GM18907 (cell line): ENCODE data around the gene PHF24.
"Not testable (repeated sequence)": the region's sequence is repeated elsewhere in the genome, so short reads cannot be mapped to it uniquely, and the experiment has no call there.

ENCODE experiments used
- ATAC-seq: cut with Tn5 transposase; IDR thresholded peaks from one replicate; pipeline ENCODE4 v1.9.1; 2021; ENCODE audit warnings: mild to moderate bottlenecking, moderate library complexity; ENCODE audit not compliant: unreplicated experiment

PHF24 gene

DNA sequence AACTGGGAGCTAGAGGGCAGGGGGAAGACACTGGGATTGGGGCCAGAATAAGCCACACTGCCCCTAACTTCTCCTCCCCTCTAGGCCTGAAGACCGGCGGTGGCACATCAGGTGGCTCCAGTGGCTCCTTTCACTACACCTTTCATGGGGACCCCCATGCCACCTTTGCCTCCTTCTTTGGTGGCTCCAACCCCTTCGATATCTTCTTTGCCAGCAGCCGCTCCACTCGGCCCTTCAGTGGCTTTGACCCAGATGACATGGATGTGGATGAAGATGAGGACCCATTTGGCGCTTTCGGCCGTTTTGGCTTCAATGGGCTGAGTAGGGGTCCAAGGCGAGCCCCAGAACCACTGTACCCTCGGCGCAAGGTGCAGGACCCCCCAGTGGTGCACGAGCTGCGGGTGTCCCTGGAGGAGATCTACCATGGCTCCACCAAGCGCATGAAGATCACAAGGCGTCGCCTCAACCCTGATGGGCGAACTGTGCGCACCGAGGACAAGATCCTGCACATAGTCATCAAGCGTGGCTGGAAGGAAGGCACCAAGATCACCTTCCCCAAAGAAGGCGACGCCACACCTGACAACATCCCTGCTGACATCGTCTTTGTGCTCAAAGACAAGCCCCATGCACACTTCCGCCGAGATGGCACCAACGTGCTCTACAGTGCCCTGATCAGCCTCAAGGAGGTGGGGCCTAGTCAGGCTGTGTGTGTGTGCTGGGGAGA is 38.3 kb downstream of the PHF24 start:
- ATAC-seq, result no peak

DNA sequence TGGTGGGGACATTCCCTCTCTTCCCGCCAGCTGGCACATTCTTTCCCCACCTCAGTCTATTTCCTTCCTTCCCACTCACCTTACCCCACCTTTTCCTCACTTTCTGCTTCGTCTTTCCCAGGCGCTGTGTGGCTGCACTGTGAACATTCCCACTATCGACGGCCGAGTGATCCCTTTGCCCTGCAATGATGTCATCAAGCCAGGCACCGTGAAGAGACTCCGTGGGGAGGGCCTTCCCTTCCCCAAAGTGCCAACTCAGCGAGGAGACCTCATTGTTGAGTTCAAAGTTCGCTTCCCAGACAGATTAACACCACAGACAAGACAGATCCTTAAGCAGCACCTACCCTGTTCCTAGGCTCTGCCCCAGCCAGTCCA is 38.8 kb downstream of the PHF24 start:
- no peak for ATAC-seq

DNA sequence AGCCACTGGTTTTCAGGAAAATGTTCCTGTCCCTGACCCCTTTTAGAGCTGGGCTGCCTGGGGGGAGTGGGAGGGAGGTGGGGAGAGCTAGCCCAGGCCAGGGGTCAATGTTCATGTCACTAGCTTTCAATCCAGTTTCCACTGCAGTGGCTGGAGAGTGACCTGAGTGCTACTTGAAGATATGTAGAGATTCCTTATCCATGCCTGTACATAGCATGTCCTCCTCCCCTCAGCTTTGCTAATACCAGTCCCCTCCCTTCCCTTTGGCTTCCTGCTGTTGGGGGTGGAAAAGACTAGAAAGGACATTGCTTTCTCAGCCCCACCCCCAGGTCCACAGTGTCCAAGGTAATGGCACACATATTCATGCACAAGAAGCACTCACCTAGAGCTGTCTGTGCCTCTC is 39.3 kb downstream of the PHF24 start:
- ATAC-seq, result no peak

DNA sequence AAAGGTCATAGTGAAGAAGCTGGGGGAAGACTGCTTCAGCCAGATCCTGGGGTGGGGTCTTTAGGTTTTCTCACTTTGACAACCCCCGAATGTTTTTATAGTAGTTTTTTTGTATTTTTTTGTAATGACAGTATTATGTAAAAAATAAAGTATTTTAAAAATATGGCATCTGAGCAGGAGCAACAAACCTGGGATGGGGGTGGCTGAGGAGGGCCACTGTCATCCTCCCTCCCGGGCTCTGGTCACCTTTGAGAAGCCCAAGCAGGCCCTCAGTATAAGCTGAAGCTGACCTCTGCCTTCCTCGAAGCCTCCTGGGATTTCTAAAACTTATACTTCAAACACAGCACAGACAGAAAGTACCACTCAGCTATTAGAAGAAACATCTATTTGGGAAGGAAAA is 40.2 kb downstream of the PHF24 start:
- ATAC-seq, result no peak

DNA sequence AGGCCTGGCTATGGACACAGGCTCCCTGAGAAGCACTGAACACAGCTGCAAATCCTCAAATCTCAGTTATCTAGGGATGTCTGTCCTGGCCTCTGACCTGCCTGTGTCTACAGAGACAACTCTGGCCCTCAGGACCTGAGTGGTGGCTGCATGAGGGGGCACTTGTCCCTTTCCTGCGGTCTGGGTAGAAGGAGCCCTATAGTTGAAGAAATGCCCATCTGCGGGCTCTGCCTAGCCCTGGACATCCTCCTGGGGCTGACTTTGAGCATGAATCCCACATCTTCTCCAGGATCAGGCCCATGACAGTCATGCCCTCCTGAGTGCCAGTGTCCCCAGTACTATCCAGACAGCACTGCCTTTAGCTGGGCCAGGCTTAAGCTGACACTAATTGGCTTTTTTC is 41.5 kb downstream of the PHF24 start:
- no peak for ATAC-seq

DNA sequence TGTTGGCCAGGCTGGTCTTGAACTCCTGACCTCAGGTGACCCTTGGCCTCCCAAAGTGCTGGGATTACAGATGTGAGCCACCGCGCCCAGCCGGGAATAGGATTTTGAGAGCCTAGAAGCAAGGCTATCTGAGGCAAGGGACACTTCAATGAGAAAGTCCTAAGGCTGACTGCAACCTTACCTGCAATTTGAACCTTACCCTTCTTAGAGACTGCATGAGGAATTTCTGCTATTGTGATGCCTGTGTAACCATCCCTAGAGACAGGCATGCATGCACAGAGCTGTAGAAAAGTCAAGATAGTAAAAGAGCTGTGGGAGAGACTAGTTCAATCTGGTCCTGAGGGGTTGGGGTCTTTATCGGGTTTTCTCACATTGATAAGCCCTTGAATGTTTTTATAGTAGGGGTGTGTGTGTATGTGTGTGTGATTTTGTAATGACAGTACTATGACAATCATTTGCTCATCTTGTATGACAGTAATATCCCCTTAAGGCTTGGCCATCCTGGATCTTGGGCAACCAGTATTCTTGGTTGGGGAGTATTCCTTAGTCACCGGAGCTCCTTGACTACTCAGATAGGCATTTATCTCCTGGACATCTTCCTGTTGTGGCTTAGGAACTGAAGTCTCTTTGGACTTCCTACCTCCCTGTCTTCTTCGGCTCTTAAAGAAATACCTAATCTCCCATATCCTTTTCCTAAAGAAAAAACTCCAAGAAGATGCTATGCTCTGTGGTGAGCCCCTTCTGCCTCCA is 42.6 kb downstream of the PHF24 start:
- ATAC-seq, result no peak

DNA sequence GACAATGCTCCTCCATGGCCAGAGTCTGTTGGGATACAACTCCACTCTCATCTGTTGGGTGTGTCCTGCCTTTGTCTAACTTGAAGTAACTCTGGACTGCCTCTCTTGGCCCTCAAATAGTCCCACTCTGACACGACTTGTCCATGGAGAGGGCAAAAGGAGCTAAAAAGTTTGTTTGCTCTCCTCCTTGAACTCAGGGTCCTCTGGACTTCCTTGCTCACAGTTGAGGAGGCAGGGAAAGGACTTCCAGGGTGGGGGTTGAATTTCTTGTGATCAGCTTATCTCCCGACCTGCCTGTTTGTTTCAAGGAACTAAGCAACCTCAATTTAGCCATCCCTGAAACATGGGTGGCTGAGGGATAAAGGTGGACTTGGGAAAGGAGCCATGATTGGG is 43.2 kb downstream of the PHF24 start:
- no peak for ATAC-seq

DNA sequence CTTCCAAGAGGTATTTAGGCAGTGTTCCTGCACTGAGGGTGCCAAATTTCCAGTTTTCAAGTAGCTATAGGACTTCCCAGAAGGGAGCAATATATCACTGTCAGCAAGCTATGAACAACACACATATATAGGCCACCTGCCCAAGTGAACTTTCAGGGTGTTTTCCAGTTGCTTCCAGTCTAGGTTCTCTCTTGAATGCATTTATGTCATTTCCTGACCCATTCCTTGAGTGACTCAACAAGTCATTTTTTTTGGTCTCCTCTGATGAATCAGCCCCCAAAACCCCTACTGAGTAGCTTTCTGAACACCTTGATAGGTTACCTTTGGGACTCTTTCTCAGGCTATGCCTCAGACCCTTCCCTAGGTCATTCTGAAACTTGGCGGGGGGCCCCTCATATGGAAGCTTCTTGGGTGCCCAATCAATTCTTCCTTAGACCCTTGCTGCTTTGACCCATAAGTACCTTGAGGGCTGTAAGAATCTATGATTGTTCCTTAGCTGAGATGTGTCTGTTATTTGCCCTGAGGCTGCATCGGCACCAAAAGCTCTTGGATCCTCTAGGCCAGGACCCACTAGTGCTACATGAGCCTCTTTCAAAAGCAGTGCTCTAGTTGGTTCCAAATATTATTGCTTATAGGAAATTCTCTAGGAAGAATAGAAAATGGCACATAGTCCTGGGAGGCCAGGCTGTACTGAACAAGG is 43.9 kb downstream of the PHF24 start:
- ATAC-seq, result no peak

DNA sequence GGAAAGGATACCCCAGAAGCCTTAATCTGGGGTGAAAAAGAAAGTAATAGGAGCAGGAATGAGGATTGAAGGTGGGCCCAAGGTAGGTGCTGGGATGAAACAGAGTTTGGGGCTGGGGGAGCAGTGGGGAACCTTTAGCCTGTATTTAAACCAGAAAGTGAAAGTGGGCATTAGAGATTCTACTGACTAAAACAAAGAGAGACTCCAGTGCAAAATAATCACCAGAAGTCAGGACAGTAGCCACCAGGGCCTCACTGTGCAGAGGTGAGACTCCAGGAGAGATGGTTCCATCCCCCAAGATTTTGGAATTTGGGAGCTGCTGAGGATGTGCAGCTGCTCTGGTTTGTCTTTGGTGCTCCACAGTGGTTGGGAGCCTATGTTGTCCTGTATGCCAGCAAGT is 44.5 kb downstream of the PHF24 start:
- ATAC-seq, result no peak

DNA sequence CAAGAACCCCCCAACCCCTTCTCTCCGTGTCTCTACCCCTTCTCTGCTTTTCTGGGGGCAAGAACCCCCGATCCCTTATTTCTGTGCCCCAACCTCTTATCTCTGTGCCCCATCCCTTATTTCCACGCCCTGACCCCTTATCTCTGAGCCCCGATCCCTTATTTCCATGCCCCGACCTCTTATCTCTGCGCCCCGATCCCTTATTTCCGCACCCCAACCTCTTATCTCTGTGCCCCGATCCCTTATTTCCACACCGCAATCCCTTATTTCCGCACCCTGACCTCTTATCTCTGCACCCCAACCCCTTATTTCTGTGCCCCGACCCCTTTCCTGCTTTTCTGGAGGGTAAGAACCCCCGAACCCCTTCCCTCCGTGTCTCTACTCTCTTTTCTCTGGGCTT is 46.2 kb downstream of the PHF24 start:
- ATAC-seq, result not testable (repeated sequence)

DNA sequence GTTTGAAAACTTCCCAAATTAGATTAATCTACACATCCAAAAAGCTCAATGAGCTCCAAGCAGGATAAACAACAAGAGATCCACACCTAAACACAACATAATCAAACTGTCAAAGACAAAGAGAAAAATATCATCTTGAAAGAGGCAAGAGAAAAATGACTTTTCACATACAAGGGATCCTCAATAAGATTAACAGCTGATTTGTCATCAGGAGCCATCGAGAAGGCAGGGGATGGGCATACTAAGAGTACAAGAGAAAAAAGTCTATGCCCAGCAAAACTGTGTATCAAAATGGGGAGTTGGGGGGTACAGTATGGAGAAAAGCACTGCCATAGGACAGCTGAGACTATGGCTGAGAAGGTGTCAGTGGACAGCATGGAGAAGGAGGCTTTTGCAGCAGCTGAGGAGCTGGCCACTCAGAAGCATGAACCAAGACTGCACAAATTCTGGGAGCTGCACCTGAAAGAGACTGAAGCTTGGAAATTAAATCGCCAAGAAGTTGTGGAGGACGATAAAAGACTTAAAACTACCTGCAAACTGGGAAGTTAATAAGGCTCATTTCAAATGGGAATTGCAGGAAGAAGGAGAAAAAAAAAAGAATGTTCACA is 52.4 kb downstream of the PHF24 start:
- ATAC-seq, result no peak

DNA sequence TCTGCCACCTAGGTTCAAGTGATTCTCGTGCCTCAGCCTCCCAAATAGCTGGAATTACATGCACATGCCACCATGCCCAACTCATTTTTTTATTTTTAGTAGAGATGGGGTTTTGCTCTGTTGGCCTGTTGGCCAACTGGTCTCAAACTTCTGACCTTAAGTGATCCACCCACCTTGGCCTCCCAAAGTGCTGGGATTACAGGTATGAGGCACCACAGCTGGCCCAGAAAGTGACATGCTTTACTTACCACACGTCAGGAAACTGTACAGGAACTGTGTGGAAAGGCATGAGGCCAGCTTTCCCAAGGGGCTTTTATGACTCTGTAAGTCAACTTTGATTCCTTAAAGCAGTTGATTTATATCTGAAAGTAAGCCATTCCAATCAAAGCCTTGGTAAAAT is 56.4 kb downstream of the PHF24 start:
- no peak for ATAC-seq

DNA sequence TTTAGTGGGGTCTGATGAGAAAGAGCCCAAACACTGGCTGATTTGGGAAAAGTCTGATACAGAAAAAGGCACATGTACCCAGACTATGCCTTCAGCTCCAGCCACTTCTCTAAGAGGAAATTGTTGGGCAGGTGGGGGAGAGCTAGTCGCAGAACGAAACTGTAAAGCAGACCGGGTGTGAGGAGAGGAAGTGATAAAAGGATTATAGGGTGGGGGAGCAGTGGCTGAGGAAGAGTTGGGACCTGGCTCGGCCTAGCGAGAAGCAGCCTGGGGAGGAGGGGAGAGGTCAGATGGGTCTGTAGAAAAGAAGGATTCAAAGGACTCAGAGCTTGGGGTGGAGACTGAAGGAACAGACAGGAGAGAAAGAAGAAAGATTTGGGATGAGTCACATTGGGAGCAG is 65.4 kb downstream of the PHF24 start:
- ATAC-seq, result not testable (repeated sequence)

DNA sequence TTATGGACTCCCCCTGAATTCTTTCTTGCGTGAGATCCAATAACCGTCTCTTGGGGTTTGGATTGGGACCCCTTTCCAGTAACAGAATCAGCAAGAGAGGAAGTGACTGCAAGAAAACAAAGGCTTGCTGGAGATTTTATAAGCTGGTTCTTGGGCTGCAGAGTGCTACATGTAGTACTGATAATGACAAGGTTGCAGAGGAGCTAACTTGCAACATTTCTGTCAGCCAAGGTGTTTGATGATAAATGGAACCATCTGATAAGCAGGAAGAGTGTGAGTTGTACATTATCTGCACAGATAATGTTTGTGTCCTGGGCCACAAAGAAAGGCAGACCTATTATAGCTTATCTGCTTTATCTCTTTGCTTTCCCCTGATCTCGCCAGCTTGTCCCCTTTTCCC is 68.6 kb downstream of the PHF24 start:
- no peak for ATAC-seq

DNA sequence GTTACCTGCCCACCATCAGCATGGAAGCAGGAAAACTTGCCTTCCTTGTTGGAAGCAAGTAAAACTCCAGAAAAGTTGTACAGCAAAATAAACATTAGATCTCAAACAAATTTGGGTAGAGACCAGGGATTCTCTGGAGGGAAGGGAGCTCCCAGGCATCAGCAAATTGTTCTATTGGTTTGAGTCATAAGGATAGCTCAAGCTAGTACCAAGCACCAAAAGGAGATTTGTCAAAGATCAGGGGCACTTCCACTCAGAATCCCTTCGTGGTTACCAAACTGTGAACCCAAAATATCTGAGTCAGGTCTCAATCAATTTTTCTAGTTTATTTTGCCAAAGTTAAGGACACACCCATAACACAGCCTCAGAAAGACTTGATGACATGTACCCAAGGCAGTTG is 69.3 kb downstream of the PHF24 start:
- ATAC-seq, result no peak

DNA sequence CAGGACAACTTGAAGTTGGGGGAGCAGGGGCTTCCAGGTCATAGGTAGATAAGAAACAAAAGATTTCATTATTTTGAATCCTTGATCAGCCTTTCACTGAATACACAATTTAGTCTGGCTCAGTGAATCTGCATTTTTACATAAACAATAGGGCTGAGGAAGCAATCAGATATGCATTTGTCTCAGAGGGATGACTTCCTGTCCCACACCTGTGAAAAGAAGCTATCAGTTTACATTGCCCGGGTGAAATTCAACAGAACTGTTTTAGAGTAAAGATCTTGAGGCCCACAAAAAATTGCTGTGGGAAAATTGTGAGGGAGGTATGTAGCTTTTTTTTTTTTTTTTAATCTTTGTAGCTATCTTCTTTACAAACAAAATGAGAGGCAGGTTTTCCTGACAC is 69.8 kb downstream of the PHF24 start:
- ATAC-seq, result no peak

DNA sequence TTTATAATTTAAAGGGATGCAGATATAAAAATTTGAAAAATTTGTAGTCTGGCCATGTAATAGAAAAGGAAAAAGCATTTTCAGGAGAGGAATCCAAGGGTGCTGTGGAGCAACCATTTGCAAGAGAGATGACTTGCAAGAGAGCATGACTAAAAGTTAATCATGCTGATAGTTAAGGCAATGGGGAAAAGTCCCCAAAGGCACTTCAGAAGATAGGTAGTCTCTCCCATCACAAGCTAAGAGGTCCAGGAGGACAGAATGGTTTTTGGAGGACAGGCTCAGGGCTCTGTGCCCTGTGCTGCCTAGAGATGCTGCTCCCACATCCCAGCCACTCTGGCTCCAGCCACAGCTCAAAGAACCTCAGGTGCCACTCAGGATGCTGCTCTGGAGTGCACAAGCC is 70.3 kb downstream of the PHF24 start:
- ATAC-seq, result no peak

DNA sequence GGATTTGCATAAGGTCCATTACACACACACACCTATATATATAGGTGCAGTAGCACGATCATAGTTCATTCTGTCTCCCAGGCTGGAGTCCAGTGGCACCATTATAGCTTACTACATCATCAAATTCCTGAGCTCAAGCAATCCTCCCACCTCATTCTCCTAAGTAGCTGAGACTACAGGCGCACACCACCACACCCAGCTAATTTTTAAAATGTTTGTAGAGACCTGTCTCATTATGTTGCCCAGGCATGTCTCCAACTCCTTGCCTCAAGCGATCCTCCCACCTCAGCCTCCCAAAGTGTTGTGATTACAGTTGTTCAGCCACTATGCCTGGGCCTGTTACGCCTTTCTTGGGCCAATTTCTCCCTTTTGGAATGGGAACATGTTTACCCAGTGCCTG is 71.2 kb downstream of the PHF24 start:
- no peak for ATAC-seq

DNA sequence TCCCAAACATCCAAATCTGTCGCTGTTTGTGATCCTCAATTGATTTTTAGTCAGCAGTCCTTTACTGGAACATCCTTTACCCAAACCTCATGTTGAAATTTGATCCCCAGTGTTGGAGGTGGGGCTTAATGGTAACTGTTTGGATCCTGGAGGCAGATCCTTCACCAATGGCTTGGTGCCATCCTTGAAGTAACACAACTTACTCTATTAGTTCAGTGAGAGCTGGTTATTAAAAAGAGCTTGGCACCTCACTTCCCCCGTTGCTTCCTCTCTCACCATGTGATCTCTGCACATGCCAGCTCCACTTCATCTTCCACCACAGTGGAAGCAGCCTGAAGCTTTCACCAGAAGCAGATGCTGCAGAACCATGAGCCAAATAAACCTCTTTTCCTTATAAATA is 71.8 kb downstream of the PHF24 start:
- ATAC-seq, result no peak
